GM19468 (cell line): Measurements from ENCODE around the gene DPH1.

Source experiments
- ATAC-seq: cut with Tn5 transposase; IDR thresholded peaks from one replicate; pipeline ENCODE4 v1.9.1; 2021; ENCODE audit warnings: mild to moderate bottlenecking, moderate library complexity, moderate number of reproducible peaks; ENCODE audit not compliant: unreplicated experiment; ENCODE audit errors: extremely low read depth

Gene DPH1

DNA sequence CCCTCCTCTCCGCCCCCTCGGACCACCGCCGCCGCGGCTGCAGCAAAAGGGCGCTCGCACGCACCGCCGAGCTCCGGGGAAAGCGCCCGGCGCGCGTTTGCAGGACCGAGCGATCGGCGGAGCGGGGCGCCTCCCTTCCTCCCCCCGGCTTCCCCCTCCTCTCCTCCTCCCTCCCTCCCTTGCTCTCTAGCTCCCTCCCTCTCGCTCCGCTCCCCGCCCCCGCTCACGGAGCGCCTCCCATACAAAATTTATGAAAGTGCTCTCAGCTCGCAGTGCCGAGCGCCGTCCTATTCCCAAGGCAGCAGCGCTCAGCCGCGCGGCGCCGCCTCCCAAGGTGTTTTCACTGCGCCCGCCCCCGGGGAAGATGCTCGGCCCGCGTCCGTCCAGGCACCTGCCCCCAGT is 4.7 kb upstream of the DPH1 start, which contains the start of gene RTN4RL1:
Gene RTN4RL1, minus strand, starts transcription at position 115 of the 402 bp plus-strand sequence. CDS start 469 bp downstream, outside the sequence.
- no peak for ATAC-seq

DNA sequence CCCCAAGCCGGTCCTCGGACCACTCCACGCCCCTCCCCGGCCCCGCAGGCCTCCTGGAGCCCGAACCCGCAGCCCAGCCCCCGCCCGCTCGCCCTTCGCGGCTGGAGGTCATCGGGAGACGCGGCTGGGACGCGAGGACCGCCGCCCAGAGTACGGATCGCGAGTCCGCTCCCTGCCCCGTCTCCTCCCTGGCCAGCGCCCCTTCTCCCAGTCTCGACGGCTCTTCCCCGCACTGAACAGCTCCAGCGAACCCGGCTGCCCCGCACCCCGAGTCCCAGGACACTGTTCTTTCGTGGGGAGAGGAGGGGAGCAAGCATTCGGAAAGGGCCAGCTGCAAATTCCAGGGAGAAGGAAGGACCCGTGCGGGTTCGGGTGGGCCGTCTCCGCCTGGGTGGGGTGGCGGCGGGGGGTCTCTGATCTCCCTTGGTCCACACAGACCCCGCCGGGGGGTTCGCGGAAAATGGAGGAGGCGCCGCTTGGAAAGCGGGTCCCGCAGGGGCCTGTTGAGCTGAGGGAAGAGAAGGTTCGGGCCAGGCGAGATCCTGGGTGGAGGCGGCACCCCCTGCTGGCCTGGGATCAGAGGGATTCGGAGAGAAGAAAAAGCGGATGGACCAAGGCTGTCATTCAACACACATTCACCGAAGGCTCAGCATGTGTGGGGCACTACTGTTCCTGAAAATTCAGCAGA is 4.2 kb upstream of the DPH1 start:
- ATAC-seq: no peak

DNA sequence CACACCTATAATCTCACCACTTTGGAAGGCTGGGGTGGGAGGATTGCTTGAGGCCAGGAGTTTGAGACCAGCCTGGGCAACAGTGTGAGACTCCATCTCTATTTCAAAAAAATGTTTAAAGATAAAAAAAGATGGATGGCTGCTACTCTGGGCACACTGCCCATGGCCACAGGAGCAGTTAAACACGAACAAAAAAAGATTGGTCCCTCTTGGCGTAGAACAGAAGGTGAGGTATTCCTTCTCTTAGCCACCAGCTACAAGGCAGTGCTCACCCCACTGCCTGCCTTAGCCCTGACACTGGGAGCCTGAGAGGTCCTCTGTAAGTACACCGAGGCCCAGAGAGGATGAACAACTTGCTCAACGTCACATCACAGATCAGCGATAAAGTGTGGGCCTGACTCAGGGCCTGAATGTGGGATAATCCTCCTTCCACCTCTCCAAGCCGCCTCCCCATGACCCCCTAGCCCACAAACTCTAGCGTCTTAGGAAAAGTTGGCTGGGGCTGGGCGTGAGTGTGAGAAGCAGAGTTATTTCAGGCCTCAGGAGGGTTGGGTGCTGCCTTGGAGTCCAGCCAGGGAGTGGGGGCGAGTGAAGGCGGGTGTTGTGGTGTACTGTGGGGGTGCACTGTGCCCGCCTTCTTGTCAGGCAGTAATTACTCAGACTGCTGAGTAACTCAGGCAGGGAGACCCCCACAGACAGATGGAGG is 2.3 kb upstream of the DPH1 start:
- ATAC-seq: no peak

DNA sequence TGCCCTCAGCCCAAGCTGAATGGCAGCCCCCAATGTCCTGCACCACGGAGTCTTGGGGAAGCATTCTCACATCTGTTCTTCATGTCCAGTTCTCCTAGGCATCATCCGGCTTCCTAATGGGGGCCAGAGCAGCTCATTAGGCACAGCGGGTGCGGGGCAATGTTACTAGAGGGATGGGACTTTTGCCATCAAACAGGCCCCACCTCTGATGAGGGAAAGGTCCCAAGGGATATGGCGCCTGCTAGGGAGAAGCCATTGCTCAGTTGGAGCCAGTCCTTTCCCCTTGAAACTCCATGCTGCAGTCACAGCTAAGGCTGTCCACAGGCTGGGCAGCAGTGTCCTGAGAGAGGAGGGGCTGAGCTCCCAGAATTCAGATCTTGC is 1.7 kb upstream of the DPH1 start:
- ATAC-seq: no peak

DNA sequence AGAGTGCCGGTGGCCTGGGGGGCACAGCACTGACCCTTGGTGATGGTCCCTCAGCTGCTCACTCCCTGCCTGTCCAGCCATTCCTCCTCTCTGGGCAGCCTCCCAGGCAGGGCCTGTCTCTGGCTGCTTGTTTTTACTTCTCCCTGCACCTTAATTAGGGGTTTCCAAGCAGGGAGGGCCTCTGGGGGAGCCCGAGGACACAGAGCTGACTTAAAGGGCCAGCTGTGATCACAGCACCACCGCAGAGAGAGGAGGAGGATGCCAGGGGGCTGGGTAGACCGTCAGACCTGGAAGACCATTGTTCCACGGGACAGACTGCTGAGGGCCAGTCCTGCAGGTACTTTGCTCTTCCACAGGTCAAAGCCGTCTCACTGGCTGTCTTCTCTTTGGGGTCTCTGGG is 1.2 kb upstream of the DPH1 start:
- no peak for ATAC-seq

DNA sequence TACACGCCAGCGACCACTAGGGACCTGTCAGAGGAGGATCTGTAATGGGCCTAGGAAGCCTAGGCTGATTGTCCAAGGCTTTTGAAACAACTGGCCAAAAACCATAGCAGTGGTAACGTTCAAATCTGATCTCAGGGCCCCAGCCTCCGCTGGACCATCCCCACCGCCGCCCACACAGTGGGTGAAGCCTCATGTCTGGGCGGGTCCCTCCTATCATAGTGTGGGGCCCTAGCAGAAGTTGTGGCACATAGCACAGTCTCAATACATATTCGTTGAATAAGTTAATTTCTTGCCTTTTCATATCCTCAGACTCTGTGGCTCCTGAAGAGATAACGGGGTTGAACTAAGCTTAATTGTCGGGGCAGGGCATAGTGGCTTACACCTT is 818 bp downstream of the DPH1 start:
- ATAC-seq: peak; percentile 57

DNA sequence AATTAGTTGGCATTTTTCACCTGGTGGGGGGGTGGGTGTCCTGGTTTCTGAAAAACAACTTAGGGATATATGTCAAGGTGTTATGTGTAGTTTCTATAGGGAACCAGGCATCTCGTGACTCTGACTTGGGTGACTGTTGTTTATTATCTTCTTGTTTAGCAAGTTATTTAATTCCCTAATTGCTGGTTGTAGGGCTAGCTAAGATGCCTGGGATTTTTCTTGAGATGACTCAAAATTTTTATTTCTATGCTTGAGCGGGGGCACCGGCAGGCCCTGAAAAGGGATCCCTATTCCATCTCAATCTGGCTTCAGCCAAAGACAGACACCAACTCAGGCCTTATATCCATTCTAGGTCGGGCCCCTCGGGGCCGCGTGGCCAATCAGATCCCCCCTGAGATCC is 3.2 kb downstream of the DPH1 start:
- no peak for ATAC-seq

DNA sequence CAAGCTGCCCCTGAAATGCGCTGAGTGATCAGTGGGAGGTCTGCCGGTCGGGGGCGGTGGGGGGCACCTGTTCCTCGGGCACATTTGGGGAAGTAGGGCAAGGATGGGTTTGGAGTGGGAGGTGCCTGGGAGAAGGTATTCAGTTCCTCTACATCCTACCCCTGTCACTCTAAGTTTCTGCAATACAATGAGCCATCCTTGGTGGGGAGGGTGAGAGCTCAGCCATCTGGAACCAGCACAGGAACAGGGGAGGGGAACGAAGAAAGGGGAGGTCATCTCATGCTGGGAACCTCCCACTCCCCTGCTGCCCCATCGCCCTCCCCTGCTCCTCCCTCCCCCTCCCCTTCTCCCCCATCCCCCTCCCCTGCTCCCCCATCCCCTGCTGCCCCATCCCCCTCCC is 4.2 kb downstream of the DPH1 start:
- ATAC-seq: no peak

DNA sequence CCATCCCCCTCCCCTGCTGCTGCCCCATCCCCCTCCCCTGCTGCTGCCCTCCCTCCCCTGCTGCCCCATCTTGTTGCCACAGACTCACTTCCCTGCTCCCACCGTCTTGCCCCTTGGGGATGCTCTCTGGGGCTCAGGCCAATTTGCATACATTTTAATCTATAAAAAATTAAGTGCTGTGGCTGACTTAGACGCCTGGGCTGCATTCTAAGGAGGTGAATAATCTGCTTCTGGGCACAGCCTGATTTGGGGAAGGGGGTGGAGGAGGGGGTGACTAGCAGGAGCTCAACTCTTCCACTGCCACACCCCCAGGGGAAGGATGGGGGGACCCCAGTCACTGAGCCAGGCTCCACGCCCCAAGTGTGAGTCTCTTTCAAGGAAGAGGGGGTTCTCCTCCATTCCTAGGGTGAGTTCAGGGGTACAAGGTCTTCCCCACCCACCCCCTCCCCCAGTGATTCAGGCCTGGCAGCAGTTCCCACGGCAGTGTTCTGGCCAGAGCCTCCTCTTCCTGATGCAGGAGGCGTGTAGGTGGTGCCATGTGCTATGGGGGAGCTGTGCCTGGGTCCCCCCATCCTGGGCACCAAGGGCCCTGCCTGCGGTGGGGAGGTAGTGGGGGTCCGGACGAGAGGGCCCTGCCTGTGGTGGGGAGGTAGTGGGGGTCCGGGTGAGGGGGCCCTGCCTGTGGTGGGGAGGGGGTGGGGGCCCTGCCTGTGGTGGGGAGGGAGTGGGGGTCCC is 5.0 kb downstream of the DPH1 start:
- no peak for ATAC-seq

DNA sequence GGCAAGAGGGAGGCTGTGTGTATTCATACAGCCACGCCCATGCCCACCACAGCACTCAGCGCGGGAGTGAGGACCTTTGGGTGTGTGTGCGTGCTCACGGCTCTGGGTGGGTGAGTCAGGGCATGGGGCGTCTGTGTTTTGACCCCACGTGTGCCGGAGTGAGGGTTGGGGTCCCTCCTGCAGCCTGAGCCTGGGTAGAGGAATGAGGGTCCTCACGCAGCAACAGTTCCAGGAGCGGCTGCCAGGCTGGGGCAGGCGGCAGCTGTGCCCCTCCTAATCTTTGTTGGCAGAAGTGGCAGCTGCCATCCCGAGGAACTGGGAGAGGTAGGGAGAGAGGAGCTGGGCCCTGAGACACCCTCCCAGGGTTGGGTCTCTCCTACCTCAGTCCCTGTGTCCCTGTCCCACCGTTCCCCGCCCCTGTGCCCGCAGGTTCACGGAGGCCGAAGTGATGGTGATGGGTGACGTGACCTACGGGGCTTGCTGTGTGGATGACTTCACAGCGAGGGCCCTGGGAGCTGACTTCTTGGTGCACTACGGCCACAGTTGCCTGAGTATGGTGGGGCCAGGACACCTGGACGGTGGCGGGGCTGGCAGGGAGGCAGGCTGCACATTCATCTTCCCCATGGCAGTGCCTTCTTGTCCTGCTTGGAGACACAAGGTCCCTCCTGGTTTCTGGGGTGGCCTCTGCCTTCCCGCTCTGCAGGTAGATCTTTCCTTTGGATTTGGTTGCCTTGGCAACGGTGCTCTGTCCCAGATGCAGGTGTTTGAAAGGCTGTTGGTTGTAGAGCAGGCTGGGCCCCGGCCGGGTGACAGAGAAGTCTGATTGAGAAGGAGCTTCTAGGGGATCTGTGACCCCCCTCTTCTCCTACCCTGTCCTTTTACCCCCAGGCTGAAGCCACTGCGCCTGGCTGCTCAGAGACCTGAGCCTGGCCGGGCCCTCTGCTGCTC is 5.9 kb downstream of the DPH1 start:
- ATAC-seq: no peak

DNA sequence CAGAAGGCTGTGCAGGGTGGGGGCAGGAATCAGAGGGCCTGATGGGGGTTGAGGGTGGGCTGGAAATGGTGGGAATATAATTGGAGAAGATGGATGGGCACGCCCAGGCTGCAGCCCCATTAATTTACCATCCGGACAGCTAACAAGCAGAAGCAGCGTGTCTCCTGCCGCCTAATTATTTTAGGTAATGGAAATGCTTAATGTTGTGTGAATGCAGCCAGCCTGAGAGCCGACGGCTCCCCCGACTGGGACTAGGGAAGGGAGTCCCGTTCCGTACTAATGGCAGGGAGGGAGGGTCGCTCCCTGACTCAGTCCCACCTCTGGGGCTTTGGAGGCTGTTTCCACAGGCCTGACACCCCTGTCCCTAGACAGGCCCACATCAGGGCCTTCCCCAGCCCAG is 7.2 kb downstream of the DPH1 start:
- no peak for ATAC-seq

DNA sequence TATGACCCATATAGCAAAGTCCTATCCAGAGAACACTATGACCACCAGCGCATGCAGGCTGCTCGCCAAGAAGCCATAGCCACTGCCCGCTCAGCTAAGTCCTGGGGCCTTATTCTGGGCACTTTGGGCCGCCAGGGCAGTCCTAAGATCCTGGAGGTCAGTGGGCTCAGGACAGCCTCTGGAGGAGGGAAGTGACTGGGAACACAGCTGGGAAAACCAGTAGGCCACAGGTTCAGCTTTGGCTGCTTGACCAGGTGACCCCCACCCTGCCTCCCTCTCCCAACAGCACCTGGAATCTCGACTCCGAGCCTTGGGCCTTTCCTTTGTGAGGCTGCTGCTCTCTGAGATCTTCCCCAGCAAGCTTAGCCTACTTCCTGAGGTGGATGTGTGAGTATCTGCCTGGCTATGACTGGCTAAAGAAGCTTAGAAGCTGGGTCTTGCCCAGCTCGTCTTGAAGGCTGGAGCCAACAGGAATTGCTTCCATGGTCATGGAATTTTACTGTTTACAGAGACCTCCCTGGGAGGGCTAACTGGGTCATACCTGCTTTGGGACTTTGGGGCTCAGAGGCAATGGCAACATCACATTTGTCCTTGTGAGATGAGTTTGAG is 10.4 kb downstream of the DPH1 start:
- no peak for ATAC-seq

DNA sequence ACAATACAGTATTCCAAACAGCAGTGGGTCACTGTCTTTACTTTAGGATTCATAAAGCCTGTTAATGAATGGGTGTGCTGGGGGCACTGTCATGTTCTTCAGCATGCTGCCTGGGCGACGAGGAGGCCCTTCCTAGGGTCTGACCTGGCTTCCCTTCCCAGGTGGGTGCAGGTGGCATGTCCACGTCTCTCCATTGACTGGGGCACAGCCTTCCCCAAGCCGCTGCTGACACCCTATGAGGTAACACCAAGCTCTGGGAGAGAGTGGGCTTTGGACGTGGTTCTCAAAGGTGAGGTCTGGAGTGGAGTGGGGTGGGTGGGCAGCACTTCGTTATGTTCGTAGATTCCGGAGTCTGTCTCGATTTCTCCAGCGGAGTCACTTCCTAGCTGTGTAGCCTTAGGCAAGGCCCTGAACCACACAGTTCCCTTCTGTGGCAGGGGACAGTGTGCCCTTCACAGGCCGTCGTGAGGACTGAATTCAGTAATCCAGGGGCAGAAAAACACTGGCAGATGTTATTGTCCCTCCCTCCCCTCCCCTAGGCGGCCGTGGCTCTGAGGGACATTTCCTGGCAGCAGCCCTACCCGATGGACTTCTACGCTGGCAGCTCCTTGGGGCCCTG is 11.1 kb downstream of the DPH1 start:
- no peak for ATAC-seq

DNA sequence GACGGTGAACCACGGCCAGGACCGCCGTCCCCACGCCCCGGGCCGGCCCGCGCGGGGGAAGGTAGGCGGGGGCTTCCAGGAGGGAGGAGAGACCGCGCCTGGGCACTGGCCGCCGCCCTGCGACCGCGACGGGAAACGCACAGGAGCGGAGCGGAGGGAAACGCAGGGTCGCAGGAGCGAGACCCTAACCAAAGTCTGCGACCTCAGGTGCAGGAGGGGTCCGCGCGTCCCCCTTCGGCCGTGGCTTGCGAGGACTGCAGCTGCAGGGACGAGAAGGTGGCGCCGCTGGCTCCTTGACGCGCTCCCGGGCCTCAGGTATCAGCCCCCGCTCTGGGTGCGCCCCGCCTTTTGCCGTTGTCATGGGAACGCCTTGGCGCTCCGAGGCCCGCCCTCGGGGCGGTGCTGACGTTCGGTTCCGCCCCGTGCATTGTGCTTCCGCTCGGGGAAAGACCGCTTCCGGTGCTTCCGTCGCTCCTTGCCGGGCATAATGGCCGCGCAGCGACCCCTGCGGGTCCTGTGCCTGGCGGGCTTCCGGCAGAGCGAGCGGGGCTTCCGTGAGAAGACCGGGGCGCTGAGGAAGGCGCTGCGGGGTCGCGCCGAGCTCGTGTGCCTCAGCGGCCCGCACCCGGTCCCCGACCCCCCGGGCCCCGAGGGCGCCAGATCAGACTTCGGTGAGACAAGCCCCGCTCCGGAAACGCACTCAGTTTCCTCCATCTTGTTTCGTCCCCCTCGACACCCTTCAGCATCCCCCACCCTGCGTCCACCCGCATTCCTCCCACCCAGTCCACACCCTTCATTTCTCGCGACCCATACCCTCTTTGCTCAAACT is 11.8 kb downstream of the DPH1 start, which contains the start of gene OVCA2:
Gene OVCA2, plus strand, starts transcription at position 462 of the 829 bp plus-strand sequence. Its CDS starts 26 bp downstream, at position 488.
- ATAC-seq: peak; percentile 80

DNA sequence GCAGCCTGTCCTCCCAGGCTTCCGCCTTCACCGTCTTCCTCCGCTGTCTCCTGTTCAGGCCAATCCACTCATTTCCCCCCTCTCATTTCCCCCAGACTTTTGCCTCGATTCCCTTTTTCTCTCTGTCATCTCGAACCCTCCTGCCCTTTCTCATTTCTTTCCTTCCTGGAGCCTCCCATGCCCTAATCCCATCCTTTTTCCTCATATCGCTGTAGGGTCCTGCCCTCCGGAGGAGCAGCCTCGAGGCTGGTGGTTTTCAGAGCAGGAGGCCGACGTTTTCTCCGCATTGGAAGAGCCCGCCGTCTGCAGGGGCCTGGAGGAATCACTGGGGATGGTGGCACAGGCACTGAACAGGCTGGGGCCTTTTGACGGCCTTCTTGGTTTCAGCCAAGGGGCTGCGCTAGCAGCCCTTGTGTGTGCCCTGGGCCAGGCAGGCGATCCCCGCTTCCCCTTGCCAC is 12.5 kb downstream of the DPH1 start:
- no peak for ATAC-seq

DNA sequence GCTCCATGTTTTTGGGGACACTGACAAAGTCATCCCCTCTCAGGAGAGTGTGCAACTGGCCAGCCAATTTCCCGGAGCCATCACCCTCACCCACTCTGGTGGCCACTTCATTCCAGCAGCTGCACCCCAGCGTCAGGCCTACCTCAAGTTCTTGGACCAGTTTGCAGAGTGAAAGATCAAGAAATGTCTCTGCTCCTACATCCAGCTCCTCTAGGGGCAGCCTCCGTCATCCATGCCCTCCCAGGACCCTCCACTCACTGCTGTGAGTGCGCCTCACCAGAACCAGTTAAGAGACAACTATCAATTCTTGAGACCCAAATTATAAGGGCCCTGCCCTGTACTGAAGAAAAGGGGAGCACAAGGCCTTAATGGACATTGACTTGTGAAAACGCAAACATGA is 13.0 kb downstream of the DPH1 start:
- ATAC-seq: no peak

DNA sequence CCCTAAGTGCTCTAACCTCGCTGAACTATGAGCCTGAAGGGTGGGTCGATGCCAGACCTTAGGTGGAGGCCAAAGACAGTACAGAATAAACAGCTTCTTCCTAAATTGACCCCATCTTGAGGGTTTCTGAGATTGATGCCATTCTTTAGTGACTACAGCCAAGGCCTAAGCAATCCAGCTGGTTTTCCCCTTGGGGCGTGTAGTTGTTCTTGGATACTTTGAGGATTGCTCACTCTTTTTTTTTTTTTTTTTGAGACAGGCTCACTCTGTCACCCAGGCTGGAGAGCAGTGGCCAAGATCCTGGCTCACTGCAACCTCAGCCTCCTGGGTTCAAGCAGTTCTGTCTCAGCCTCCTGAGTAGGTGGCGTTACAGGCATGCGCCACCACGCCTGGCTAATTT is 13.8 kb downstream of the DPH1 start:
- ATAC-seq: no peak

DNA sequence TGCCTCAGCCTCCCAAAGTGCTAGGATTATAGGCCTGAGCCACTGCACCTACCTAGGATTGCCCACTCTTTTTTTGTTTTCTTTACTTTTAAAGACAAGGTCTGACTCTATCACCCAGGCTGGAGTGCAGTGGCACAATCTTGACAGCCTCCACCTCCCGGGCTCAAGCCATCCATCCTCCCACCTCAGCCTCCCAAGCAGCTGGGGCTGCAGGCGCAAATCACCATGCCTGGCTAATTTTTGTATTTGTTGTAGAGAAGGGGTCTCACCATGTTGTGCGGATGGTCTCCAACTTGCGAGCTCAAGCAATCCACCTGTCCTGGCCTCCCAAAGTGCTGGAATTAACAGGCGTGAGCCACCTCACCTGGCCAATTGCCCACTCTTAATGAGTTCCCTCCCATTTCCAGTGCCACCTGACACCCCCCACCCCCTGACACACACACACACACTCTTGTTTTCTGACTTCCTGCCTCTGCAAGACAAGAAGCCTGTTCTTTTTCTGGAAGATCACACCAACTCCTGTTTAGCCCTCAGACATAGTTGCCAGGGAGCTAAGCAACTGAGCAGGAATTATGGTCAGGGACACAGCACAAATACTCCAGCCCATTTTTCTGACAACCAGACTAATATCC is 14.4 kb downstream of the DPH1 start:
- no peak for ATAC-seq
